Pancreas (tissue), 10 donors: ENCODE measurements around the gene TMCC3. TPM values are rescaled to one million over a fixed set of nuclear protein-coding genes. Genes with fewer than 3 reads are reported as not detected.
A peak's percentile ranks its signal among the peaks of the same experiment; 100 is the strongest.

Experiments used
- ATAC-seq, 4 donors: fragments of 200-7000 bp; cut with Tn5 transposase; one replicate each; pipeline versions ENCODE4 v1.8.0 to v1.9.1; 2020; ENCODE audit warnings: mild to moderate bottlenecking in 4 of 4, moderate library complexity in 4 of 4
- DNase-seq, 6 donors: peaks; one replicate each; pipeline ENCODE4 v3.0.0-alpha.2; 2020
- FAIRE-seq: peaks from 2 replicates; lab custom pipeline; 2012; peaks lifted over from hg19 to GRCh38; lab: Jason Lieb, UNC
- H3K27ac ChIP-seq, 4 donors: fragments of 200-600 bp; sonication (generic); 1 replicate in 3 of 4; 2 replicates in 1 of 4; pipeline versions ENCODE4 v1.5.0 to v1.8.0; 2020
- H3K27me3 ChIP-seq, 4 donors: fragments of 200-600 bp; one replicate each; pipeline ENCODE4 v1.8.0; 2021
- H3K36me3 ChIP-seq, 3 donors: fragments of 200-600 bp; sonication (generic) in 1 of 3; one replicate each; pipeline versions ENCODE4 v1.5.0 to v1.8.0; 2020 to 2021
- H3K4me1 ChIP-seq, 3 donors: fragments of 200-600 bp; one replicate each; pipeline ENCODE4 v1.8.0; 2021
- H3K4me3 ChIP-seq, 4 donors: fragments of 200-600 bp; sonication (generic) in 2 of 4; one replicate each; pipeline versions ENCODE4 v1.5.0 to v1.8.0; 2020 to 2021
- H3K9me3 ChIP-seq, 4 donors: fragments of 200-600 bp; one replicate each; pipeline ENCODE4 v1.8.0; 2021
- WGBS, 2 donors: extraction: QIAGEN DNeasy Blood & Tissue Kit; methylation state at CpG; one replicate each; pipeline ENCODE4 v1.1.7; 2013; 5-methylcytosine and 5-hydroxymethylcytosine counted together
- intact Hi-C, 3 donors: fragments of 100-400 bp; cut with DNase I; formaldehyde crosslinking; loops; one replicate each; pipeline versions ENCODE4 v1.11.1 to v1.14.2; 2022
- polyA plus RNA-seq, 2 donors: library from polyadenylated mRNA; stranded (reverse); fragments of 200-250 nt; gene quantifications; one replicate each; pipeline ENCODE4 v1.2.3, GENCODE V29; 2013
- total RNA-seq, 6 donors: library from RNA; stranded (reverse); fragmentation: NEBNext Ultra II Directional in 4 of 6; extraction: Animal tissue kit (Norgen Biotek cat#: 25700) in 4 of 6; gene quantifications; one replicate each; pipeline versions ENCODE4 v1.2.1 to v1.2.4, GENCODE V29; 2021 to 2023
- TF ChIP-seq, protein P1 (sequence below), 4 donors: fragments of 200-600 bp; sonication (generic) in 3 of 4; IDR thresholded peaks; one replicate each; pipeline versions ENCODE4 v1.5.0 to v1.8.0; 2021; ENCODE audit warnings: antibody characterized with exemption in 4 of 4
- donor health status: healthy with polysubstance abuse.
- donor health status: DM: no; HTN: no; CAD: no; lungs with moderate emphysema.
- donor health status: DM: no; HTN: no; CAD: no.
- donor health status: control.
- donor health status: control.
- donor health status: Bipolar disorder and iron deficiency.
- donor health status: DM: yes; HTN: yes; CAD: no.
- donor health status: DM: no; HTN: no; CAD: no.
- donor health status: DM: no; HTN: no; CAD: no.
- donor health status: DM: yes; HTN: yes; CAD: no.

Gene TMCC3
- total and polyA plus RNA-seq, 8 donors, result 1.0 to 6.9 (median 2.3) TPM

DNA sequence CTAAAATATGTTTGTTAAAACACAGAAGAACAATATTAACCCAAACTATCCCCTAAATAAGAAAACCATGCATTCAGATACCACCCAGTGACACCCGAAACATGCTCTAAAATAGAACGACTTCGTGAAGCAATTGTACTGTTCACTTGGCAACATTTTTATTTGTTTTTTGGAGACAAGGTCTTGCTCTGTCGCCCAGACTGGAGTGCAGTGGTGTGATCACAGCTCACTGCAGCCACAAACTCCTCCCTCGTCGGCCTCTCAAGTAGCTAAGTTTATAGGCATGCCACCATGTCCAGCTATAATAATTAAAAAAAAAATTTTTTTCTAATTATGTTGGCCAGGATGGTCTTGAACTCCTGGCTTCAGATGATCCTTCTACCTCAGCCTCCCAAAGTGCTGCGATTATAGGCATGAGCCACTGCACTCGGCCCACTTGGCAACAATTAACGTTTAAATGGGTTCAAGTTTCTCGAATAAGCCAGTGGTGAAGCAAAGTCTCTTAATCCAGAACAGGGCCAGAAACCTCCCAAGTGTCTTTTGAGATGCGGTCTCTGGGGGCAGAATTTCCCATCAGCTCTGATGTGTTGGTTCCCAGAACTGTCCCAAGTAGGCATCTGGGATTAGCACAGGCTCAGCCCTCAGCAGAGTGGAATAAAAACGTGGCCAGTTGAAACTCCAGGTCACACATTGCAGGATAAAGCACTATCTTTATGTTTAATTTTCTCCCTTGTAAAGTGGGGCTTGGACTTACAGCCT lies 74.5 kb downstream of the TMCC3 start:
- Histone ChIP-seq H3K9me3 (no peaks in the 10 kb centered on the region), H3K36me3 (no peaks in the 10 kb centered on the region), H3K4me1 (no peaks in the 10 kb centered on the region), H3K27ac (no peak overlapping the region), H3K27me3 (no peaks in the 10 kb centered on the region), H3K4me3 (no peak overlapping the region)
- FAIRE-seq, result no peak
- TF ChIP-seq, protein P1, sequence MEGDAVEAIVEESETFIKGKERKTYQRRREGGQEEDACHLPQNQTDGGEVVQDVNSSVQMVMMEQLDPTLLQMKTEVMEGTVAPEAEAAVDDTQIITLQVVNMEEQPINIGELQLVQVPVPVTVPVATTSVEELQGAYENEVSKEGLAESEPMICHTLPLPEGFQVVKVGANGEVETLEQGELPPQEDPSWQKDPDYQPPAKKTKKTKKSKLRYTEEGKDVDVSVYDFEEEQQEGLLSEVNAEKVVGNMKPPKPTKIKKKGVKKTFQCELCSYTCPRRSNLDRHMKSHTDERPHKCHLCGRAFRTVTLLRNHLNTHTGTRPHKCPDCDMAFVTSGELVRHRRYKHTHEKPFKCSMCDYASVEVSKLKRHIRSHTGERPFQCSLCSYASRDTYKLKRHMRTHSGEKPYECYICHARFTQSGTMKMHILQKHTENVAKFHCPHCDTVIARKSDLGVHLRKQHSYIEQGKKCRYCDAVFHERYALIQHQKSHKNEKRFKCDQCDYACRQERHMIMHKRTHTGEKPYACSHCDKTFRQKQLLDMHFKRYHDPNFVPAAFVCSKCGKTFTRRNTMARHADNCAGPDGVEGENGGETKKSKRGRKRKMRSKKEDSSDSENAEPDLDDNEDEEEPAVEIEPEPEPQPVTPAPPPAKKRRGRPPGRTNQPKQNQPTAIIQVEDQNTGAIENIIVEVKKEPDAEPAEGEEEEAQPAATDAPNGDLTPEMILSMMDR (IDR thresholded peaks at IDR 0.05), result no peak
- ATAC-seq, result no peak
- WGBS, 2 donors, result 65 to 69% methylated on average over 12 of the region's 12 CpGs
- intact Hi-C loops, result no loop called here
- no peak for DNase-seq

DNA sequence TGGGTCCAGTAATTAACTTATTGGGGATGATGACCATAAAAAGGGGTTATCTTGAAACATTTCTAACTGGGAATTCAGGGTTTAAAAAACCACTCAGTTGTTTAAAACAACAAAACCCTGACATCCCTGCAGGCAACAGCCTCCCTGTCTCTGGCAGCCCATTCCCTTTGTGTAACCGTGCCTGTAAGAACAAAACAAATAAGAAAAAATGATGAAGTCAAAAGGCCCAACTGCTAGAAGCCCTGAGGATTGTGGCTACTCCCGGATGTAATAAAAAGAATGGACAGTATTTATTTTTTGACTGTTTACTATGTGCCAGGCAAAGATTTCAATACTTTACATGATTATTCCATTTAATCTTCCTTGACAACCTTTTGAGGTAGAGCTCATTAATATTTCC lies 75.3 kb downstream of the TMCC3 start:
- Histone ChIP-seq H3K4me1 (no peaks in the 10 kb centered on the region), H3K4me3 (no peak overlapping the region), H3K9me3 (no peaks in the 10 kb centered on the region), H3K27me3 (no peaks in the 10 kb centered on the region), H3K36me3 (no peaks in the 10 kb centered on the region), H3K27ac (no peak overlapping the region)
- intact Hi-C loops, result no loop called here
- FAIRE-seq (no peak), ATAC-seq (no peak), DNase-seq (no peak)
- TF ChIP-seq, protein P1 (IDR thresholded peaks at IDR 0.05), result no peak
- 80 to 82% methylated on average over 2 of the region's 2 CpGs for WGBS, 2 donors

DNA sequence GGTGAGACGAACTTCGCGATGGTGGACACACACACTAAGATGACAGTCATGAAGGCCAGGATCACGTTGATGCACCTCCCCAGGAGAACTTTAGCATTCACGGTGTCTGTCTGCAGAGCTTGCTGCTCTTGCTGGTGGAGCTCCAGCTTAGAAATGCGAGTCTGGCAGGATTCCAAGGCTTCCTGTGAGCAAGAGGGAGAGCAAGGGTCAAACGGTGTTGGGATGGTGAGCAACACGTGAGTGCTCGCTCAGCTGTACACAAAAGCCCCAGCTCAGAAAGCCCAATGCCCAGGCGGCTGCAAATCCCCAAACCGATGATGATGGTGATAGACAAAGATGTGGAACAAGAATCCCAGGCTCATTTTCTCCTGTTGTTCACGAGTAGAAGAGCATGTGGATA lies 78.8 kb downstream of the TMCC3 start:
- TF ChIP-seq, protein P1 (IDR thresholded peaks at IDR 0.05), result no peak
- intact Hi-C loops, result no loop called here
- peak in 2 of 6 donors; percentile 27 to 29 for DNase-seq
- Histone ChIP-seq H3K4me1 (no peaks in the 10 kb centered on the region), H3K27ac (no peak overlapping the region), H3K4me3 (no peak overlapping the region), H3K9me3 (no peaks in the 10 kb centered on the region), H3K36me3 (no peaks in the 10 kb centered on the region), H3K27me3 (no peaks in the 10 kb centered on the region)
- WGBS, 2 donors, result 27 to 43% methylated on average over 12 of the region's 12 CpGs
- FAIRE-seq, result no peak
- ATAC-seq, result peak in 2 of 4 donors; percentile 21 to 65

DNA sequence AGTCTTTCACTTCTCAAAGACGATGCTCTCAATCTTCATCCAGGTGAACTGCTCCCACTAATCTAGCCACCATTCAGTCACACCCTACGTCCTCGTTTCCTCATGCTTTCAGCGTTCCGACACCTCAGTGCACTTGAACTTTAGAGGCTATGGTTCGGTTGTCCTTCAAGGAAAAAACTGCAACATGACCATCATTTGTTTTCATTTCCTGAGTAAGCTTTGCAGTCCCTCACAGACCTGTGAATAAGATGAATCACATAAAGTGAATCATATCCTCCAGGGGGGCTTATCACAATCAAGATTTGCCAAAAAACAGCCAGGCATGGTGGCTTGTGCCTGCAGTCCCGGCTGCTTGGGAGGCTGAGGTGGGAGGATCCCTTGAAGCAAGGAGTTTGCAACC lies 80.2 kb downstream of the TMCC3 start:
- H3K9me3 ChIP-seq, result no peaks in the 10 kb centered on the region
- ATAC-seq (no peak), FAIRE-seq (no peak), DNase-seq (no peak)
- TF ChIP-seq, protein P1 (IDR thresholded peaks at IDR 0.05), result no peak
- H3K27ac ChIP-seq, result no peak overlapping the region
- H3K27me3 ChIP-seq, result no peaks in the 10 kb centered on the region
- no peak overlapping the region for H3K4me3 ChIP-seq
- no peaks in the 10 kb centered on the region for H3K36me3 ChIP-seq
- H3K4me1 ChIP-seq, result no peaks in the 10 kb centered on the region
- intact Hi-C loops, result no loop called here
- 67 to 84% methylated on average over 7 of the region's 7 CpGs for WGBS, 2 donors

- WGBS, 2 donors, result 85 to 92% methylated on average over 6 of the region's 6 CpGs
- Histone ChIP-seq H3K4me3 (no peak overlapping the region), H3K9me3 (no peaks in the 10 kb centered on the region), H3K27ac (no peak overlapping the region), H3K27me3 (no peaks in the 10 kb centered on the region), H3K4me1 (no peaks in the 10 kb centered on the region), H3K36me3 (no peaks in the 10 kb centered on the region)
- TF ChIP-seq, protein P1 (IDR thresholded peaks at IDR 0.05), result no peak
- intact Hi-C loops, result no loop called here
- FAIRE-seq (no peak), DNase-seq (no peak), ATAC-seq (no peak)
Observed at GRCh38 chr12:94567761-94568160, 82.6 kb downstream of the TMCC3 start.
